GM23338 (cell line): ENCODE data around the gene RPS15A. TPM values are rescaled to one million over a fixed set of nuclear protein-coding genes. Genes with fewer than 3 reads are reported as not detected.

Experiments
- ATAC-seq: fragments of 200-7000 bp; cut with Tn5 transposase; 3 replicates; pipeline ENCODE4 v1.9.1; 2020
- DNase-seq: peaks from one replicate; pipeline ENCODE4 v3.0.0-alpha.2; 2015; ENCODE audit warnings: low spot score
- H2AFZ ChIP-seq: fragments of 200-600 bp; sonication (generic); 2 replicates; pipeline ENCODE4 v1.8.0; 2016; ENCODE audit warnings: antibody characterized with exemption, mild to moderate bottlenecking, moderate library complexity
- H3F3A ChIP-seq: fragments of 200-600 bp; sonication (generic); replicated peaks from 2 replicates; pipeline ENCODE4 v1.8.0; 2017; ENCODE audit warnings: antibody characterized with exemption, mixed run types, low read depth
- H3K27ac ChIP-seq: fragments of 200-600 bp; sonication (generic); 2 replicates; pipeline ENCODE4 v1.6.1; 2016; ENCODE audit warnings: low read depth
- H3K27me3 ChIP-seq: fragments of 200-600 bp; sonication (generic); 2 replicates; pipeline ENCODE4 v1.8.0; 2016; ENCODE audit warnings: mild to moderate bottlenecking, mixed run types, moderate library complexity; ENCODE audit not compliant: insufficient read depth
- H3K36me3 ChIP-seq: fragments of 200-600 bp; sonication (generic); 2 replicates; pipeline ENCODE4 v1.8.0; 2016; ENCODE audit warnings: mild to moderate bottlenecking; ENCODE audit not compliant: insufficient read depth
- H3K4me1 ChIP-seq: fragments of 200-600 bp; sonication (generic); 2 replicates; pipeline ENCODE4 v1.8.0; 2016; ENCODE audit warnings: mild to moderate bottlenecking, moderate library complexity; ENCODE audit not compliant: insufficient read depth
- H3K4me2 ChIP-seq: fragments of 200-600 bp; sonication (generic); 2 replicates; pipeline ENCODE4 v1.7.1; 2017; ENCODE audit warnings: mixed run types
- H3K4me3 ChIP-seq: fragments of 200-600 bp; sonication (generic); 2 replicates; pipeline ENCODE4 v1.6.1; 2016; ENCODE audit warnings: mixed run types
- H3K79me2 ChIP-seq: fragments of 200-600 bp; sonication (generic); replicated peaks from 2 replicates; pipeline ENCODE4 v1.8.0; 2017; ENCODE audit warnings: mild to moderate bottlenecking; ENCODE audit not compliant: insufficient read depth
- H3K9me2 ChIP-seq: fragments of 200-600 bp; sonication (generic); 2 replicates; pipeline ENCODE4 v1.8.0; 2017; ENCODE audit not compliant: insufficient read depth
- H4K20me1 ChIP-seq: fragments of 200-600 bp; sonication (generic); replicated peaks from 2 replicates; pipeline ENCODE4 v1.8.0; 2017; ENCODE audit warnings: mild to moderate bottlenecking; ENCODE audit not compliant: insufficient read depth
- H3K27ac Mint-ChIP-seq: 2 replicates; pipeline ENCODE4 v1.8.0; 2020; ENCODE audit warnings: inconsistent platforms, mild to moderate bottlenecking, moderate library complexity, mixed read lengths
- H3K27me3 Mint-ChIP-seq: 3 replicates; pipeline ENCODE4 v1.8.0; 2022; ENCODE audit warnings: low read depth, mild to moderate bottlenecking, moderate library complexity, mixed read lengths, inconsistent platforms; ENCODE audit not compliant: insufficient read depth, poor library complexity
- H3K36me3 Mint-ChIP-seq: 3 replicates; pipeline ENCODE4 v1.8.0; 2021; ENCODE audit warnings: low read depth, mild to moderate bottlenecking, inconsistent platforms, moderate library complexity, mixed read lengths
- H3K4me1 Mint-ChIP-seq: 3 replicates; pipeline ENCODE4 v1.8.0; 2020; ENCODE audit warnings: mild to moderate bottlenecking, inconsistent platforms, mixed read lengths
- H3K4me3 Mint-ChIP-seq: 3 replicates; pipeline ENCODE4 v1.8.0; 2021; ENCODE audit warnings: moderate library complexity, mild to moderate bottlenecking, inconsistent platforms, mixed read lengths
- H3K9me3 Mint-ChIP-seq: 3 replicates; pipeline ENCODE4 v1.8.0; 2020; ENCODE audit warnings: moderate library complexity, mild to moderate bottlenecking, inconsistent platforms, mixed read lengths
- CREB1 ChIP-seq: fragments of 250-450 bp; sonication (Bioruptor Pico); IDR thresholded peaks from 2 replicates; pipeline ENCODE4 v1.5.0; 2020; ENCODE audit warnings: low read depth, mild to moderate bottlenecking, moderate library complexity
- EZH2 ChIP-seq: fragments of 200-600 bp; sonication (generic); IDR thresholded peaks from one replicate; pipeline ENCODE4 v1.8.0; 2017; ENCODE audit warnings: antibody characterized with exemption, mild to moderate bottlenecking, low read depth; ENCODE audit not compliant: unreplicated experiment
- EZH2phosphoT487 ChIP-seq: fragments of 200-600 bp; sonication (generic); IDR thresholded peaks from one replicate; pipeline ENCODE4 v1.8.1; 2018; ENCODE audit warnings: antibody characterized with exemption; ENCODE audit not compliant: unreplicated experiment
- JUNB ChIP-seq: IDR thresholded peaks from one replicate; pipeline ENCODE4 v1.6.1; 2016; ENCODE audit warnings: antibody characterized with exemption; ENCODE audit not compliant: unreplicated experiment
- NANOG ChIP-seq: IDR thresholded peaks from 2 replicates; pipeline ENCODE4 v1.6.1; 2016; ENCODE audit warnings: antibody characterized with exemption, borderline replicate concordance
- POLR2AphosphoS5 ChIP-seq: IDR thresholded peaks from 2 replicates; pipeline ENCODE4 v1.6.1; 2016; ENCODE audit warnings: antibody characterized with exemption, low read depth
- STAT1 ChIP-seq: IDR thresholded peaks from one replicate; pipeline ENCODE4 v1.6.1; 2016; ENCODE audit warnings: antibody characterized with exemption; ENCODE audit not compliant: unreplicated experiment
- ZNF114 ChIP-seq: fragments of 250-450 bp; sonication (Bioruptor Pico); IDR thresholded peaks from 2 replicates; pipeline ENCODE4 v1.5.0; 2020; ENCODE audit warnings: mild to moderate bottlenecking, moderate library complexity
- ZNF331 ChIP-seq: fragments of 250-450 bp; sonication (Bioruptor Pico); IDR thresholded peaks from 2 replicates; pipeline ENCODE4 v1.5.0; 2020; ENCODE audit warnings: low read depth, mild to moderate bottlenecking, moderate library complexity
- polyA plus RNA-seq: library from polyadenylated mRNA; unstranded; fragments of >200 nt; fragmentation: Nextera tagmentation; extraction: Ambion mirVana; gene quantifications from 2 replicates; pipeline ENCODE4 v1.2.1, GENCODE V29; 2016
- total RNA-seq: library from RNA; depleted of rRNA; stranded (reverse); fragments of >200 nt; shearing (Covaris generic); gene quantifications from 2 replicates; pipeline ENCODE4 v1.2.3, GENCODE V29; 2014
- TF ChIP-seq, protein P1 (sequence below), 2 experiments: fragments of 200-600 bp in 1 of 2; sonication (generic) in 1 of 2; conservative IDR thresholded peaks; 2 replicates each; pipeline versions ENCODE4 v1.5.1 to v1.6.1; 2016 to 2017; ENCODE audit warnings: antibody characterized with exemption in 2 of 2, low read depth in 2 of 2, mild to moderate bottlenecking in 2 of 2, moderate library complexity in 1 of 2
- TF ChIP-seq, protein P2 (sequence below): fragments of 250-450 bp; sonication (Bioruptor Pico); IDR thresholded peaks from 2 replicates; pipeline ENCODE4 v1.5.0; 2020; ENCODE audit warnings: mild to moderate bottlenecking, moderate library complexity
- TF ChIP-seq, protein P3 (sequence below): IDR thresholded peaks from one replicate; pipeline ENCODE4 v1.6.1; 2018; ENCODE audit warnings: antibody characterized with exemption; ENCODE audit not compliant: unreplicated experiment
- TF ChIP-seq, protein P4 (sequence below): IDR thresholded peaks from 2 replicates; pipeline ENCODE4 v1.6.1; 2016; ENCODE audit warnings: antibody characterized with exemption

The RPS15A gene
- total and polyA plus RNA-seq, 2 experiments from 2014 or later, result 2,163 to 2,171 TPM

DNA sequence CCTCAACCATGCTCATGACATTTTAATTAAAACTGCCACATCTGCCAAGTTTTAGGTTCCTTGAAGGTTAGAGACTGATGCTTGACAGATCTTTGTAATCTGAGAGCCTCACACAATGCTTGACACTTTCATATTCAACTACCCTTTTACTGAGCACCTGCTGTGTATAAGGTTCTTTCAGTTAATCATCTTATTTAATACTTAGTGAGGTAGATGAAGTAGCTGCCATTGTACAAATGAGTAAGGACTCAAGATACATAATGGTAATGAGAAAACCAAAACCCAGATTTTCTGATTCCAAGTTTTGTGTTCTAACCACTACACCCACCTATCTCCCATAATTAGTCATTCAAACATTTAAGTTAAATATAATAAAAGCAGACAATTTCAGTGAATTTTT, 46.6 kb upstream of the RPS15A start:
- no peak overlapping the region for H3K4me2 ChIP-seq
- H4K20me1 ChIP-seq, result peaks cover 9% of the 10 kb centered on the region; the same call in 1 of the 2 replicates
- H3K27me3 ChIP-seq, result no peaks in the 10 kb centered on the region
- H3K27ac ChIP-seq, result no peak overlapping the region
- Mint-ChIP-seq H3K27me3 (no peaks in the 10 kb centered on the region), H3K4me3 (no peak overlapping the region), H3K4me1 (no peaks in the 10 kb centered on the region; the same call in 2 of the 3 replicates), H3K27ac (no peak overlapping the region), H3K9me3 (no peaks in the 10 kb centered on the region), H3K36me3 (peaks cover 87% of the 10 kb centered on the region)
- no peaks in the 10 kb centered on the region for H3F3A ChIP-seq
- H3K4me1 ChIP-seq, result no peaks in the 10 kb centered on the region
- TF ChIP-seq, protein P1, sequence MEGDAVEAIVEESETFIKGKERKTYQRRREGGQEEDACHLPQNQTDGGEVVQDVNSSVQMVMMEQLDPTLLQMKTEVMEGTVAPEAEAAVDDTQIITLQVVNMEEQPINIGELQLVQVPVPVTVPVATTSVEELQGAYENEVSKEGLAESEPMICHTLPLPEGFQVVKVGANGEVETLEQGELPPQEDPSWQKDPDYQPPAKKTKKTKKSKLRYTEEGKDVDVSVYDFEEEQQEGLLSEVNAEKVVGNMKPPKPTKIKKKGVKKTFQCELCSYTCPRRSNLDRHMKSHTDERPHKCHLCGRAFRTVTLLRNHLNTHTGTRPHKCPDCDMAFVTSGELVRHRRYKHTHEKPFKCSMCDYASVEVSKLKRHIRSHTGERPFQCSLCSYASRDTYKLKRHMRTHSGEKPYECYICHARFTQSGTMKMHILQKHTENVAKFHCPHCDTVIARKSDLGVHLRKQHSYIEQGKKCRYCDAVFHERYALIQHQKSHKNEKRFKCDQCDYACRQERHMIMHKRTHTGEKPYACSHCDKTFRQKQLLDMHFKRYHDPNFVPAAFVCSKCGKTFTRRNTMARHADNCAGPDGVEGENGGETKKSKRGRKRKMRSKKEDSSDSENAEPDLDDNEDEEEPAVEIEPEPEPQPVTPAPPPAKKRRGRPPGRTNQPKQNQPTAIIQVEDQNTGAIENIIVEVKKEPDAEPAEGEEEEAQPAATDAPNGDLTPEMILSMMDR (conservative IDR thresholded peaks at IDR 0.05; ENCODE audit: low read depth in 2 of 2), result no peak
- TF ChIP-seq EZH2 (no peak), NANOG (no peak), ZNF114 (no peak), JUNB (no peak), ZNF331 (CRISPR knock-in tag) (no peak), CREB1 (CRISPR knock-in tag) (no peak), STAT1 (no peak), POLR2AphosphoS5 (no peak), EZH2phosphoT487 (no peak)
- TF ChIP-seq, protein P2, sequence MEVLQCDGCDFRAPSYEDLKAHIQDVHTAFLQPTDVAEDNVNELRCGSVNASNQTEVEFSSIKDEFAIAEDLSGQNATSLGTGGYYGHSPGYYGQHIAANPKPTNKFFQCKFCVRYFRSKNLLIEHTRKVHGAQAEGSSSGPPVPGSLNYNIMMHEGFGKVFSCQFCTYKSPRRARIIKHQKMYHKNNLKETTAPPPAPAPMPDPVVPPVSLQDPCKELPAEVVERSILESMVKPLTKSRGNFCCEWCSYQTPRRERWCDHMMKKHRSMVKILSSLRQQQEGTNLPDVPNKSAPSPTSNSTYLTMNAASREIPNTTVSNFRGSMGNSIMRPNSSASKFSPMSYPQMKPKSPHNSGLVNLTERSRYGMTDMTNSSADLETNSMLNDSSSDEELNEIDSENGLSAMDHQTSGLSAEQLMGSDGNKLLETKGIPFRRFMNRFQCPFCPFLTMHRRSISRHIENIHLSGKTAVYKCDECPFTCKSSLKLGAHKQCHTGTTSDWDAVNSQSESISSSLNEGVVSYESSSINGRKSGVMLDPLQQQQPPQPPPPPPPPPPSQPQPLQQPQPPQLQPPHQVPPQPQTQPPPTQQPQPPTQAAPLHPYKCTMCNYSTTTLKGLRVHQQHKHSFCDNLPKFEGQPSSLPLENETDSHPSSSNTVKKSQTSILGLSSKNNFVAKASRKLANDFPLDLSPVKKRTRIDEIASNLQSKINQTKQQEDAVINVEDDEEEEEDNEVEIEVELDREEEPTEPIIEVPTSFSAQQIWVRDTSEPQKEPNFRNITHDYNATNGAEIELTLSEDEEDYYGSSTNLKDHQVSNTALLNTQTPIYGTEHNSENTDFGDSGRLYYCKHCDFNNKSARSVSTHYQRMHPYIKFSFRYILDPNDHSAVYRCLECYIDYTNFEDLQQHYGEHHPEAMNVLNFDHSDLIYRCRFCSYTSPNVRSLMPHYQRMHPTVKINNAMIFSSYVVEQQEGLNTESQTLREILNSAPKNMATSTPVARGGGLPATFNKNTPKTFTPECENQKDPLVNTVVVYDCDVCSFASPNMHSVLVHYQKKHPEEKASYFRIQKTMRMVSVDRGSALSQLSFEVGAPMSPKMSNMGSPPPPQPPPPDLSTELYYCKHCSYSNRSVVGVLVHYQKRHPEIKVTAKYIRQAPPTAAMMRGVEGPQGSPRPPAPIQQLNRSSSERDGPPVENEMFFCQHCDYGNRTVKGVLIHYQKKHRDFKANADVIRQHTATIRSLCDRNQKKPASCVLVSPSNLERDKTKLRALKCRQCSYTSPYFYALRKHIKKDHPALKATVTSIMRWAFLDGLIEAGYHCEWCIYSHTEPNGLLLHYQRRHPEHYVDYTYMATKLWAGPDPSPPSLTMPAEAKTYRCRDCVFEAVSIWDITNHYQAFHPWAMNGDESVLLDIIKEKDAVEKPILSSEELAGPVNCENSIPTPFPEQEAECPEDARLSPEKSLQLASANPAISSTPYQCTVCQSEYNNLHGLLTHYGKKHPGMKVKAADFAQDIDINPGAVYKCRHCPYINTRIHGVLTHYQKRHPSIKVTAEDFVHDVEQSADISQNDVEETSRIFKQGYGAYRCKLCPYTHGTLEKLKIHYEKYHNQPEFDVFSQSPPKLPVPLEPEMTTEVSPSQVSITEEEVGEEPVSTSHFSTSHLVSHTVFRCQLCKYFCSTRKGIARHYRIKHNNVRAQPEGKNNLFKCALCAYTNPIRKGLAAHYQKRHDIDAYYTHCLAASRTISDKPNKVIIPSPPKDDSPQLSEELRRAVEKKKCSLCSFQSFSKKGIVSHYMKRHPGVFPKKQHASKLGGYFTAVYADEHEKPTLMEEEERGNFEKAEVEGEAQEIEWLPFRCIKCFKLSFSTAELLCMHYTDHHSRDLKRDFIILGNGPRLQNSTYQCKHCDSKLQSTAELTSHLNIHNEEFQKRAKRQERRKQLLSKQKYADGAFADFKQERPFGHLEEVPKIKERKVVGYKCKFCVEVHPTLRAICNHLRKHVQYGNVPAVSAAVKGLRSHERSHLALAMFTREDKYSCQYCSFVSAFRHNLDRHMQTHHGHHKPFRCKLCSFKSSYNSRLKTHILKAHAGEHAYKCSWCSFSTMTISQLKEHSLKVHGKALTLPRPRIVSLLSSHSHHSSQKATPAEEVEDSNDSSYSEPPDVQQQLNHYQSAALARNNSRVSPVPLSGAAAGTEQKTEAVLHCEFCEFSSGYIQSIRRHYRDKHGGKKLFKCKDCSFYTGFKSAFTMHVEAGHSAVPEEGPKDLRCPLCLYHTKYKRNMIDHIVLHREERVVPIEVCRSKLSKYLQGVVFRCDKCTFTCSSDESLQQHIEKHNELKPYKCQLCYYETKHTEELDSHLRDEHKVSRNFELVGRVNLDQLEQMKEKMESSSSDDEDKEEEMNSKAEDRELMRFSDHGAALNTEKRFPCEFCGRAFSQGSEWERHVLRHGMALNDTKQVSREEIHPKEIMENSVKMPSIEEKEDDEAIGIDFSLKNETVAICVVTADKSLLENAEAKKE (CRISPR knock-in tag), result no peak
- TF ChIP-seq, protein P3, sequence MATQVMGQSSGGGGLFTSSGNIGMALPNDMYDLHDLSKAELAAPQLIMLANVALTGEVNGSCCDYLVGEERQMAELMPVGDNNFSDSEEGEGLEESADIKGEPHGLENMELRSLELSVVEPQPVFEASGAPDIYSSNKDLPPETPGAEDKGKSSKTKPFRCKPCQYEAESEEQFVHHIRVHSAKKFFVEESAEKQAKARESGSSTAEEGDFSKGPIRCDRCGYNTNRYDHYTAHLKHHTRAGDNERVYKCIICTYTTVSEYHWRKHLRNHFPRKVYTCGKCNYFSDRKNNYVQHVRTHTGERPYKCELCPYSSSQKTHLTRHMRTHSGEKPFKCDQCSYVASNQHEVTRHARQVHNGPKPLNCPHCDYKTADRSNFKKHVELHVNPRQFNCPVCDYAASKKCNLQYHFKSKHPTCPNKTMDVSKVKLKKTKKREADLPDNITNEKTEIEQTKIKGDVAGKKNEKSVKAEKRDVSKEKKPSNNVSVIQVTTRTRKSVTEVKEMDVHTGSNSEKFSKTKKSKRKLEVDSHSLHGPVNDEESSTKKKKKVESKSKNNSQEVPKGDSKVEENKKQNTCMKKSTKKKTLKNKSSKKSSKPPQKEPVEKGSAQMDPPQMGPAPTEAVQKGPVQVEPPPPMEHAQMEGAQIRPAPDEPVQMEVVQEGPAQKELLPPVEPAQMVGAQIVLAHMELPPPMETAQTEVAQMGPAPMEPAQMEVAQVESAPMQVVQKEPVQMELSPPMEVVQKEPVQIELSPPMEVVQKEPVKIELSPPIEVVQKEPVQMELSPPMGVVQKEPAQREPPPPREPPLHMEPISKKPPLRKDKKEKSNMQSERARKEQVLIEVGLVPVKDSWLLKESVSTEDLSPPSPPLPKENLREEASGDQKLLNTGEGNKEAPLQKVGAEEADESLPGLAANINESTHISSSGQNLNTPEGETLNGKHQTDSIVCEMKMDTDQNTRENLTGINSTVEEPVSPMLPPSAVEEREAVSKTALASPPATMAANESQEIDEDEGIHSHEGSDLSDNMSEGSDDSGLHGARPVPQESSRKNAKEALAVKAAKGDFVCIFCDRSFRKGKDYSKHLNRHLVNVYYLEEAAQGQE, result no peak
- TF ChIP-seq, protein P4, sequence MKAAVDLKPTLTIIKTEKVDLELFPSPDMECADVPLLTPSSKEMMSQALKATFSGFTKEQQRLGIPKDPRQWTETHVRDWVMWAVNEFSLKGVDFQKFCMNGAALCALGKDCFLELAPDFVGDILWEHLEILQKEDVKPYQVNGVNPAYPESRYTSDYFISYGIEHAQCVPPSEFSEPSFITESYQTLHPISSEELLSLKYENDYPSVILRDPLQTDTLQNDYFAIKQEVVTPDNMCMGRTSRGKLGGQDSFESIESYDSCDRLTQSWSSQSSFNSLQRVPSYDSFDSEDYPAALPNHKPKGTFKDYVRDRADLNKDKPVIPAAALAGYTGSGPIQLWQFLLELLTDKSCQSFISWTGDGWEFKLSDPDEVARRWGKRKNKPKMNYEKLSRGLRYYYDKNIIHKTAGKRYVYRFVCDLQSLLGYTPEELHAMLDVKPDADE, result no peak
- peaks cover 6% of the 10 kb centered on the region for H3K79me2 ChIP-seq
- no peak overlapping the region for H2AFZ ChIP-seq
- peaks cover 95% of the 10 kb centered on the region for H3K36me3 ChIP-seq
- H3K4me3 ChIP-seq, result no peak overlapping the region
- DNase-seq, result no peak
- no peak for ATAC-seq
- H3K9me2 ChIP-seq, result no peaks in the 10 kb centered on the region
